CD4-positive, alpha-beta T cell (primary cell): Measurements from ENCODE around the gene ADCY7. TPM values are rescaled to one million over a fixed set of nuclear protein-coding genes. Genes with fewer than 3 reads are reported as not detected.

Experiments
- ATAC-seq: fragments of 200-7000 bp; cut with Tn5 transposase; one replicate; pipeline ENCODE4 v1.10.0; 2022; ENCODE audit warnings: mild to moderate bottlenecking; ENCODE audit not compliant: poor library complexity
- CTCF ChIA-PET: fragments of 350-600 bp; sonication (Branson Sonifier 250); formaldehyde crosslinking; loops from one replicate; lab custom pipeline; 2021; ENCODE audit warnings: antibody characterized with exemption, inconsistent platforms; lab: Charles Lee
- POLR2A ChIA-PET: fragments of 350-600 bp; sonication (Branson Sonifier 250); formaldehyde crosslinking; loops from one replicate; lab custom pipeline; 2021; ENCODE audit warnings: antibody characterized with exemption, inconsistent platforms; lab: Charles Lee
- DNase-seq, 14 experiments: peaks; one replicate each; pipeline ENCODE4 v3.0.0-alpha.2; 2013 to 2020; ENCODE audit warnings: mixed read lengths in 2 of 14
- H3K27ac ChIP-seq, 2 donors: one replicate each; pipeline versions ENCODE4 v1.5.1 to v1.7.0; 2013; ENCODE audit warnings: low read length in 2 of 2, low read depth in 1 of 2, mild to moderate bottlenecking in 1 of 2
- H3K27me3 ChIP-seq, 2 experiments: 1 replicate in 1 of 2; 2 replicates in 1 of 2; pipeline versions ENCODE4 v1.6.1 to v1.7.0; 2013; ENCODE audit warnings: low read length in 2 of 2, control low read depth in 1 of 2, mild to moderate bottlenecking in 1 of 2, moderate library complexity in 1 of 2; ENCODE audit not compliant: insufficient read depth in 2 of 2, control insufficient read depth in 1 of 2
- H3K36me3 ChIP-seq: one replicate; pipeline ENCODE4 v1.6.1; 2013; ENCODE audit warnings: low read length, control low read depth; ENCODE audit not compliant: insufficient read depth
- H3K4me1 ChIP-seq: one replicate; pipeline ENCODE4 v1.6.1; 2013; ENCODE audit warnings: low read length, control low read depth; ENCODE audit not compliant: insufficient read depth
- H3K4me3 ChIP-seq: one replicate; pipeline ENCODE4 v1.5.1; 2013; ENCODE audit warnings: mild to moderate bottlenecking, low read length, moderate library complexity
- H3K9me3 ChIP-seq, 2 experiments: 1 replicate in 1 of 2; 2 replicates in 1 of 2; pipeline versions ENCODE4 v1.6.1 to v1.7.0; 2013; ENCODE audit warnings: low read length in 2 of 2, mild to moderate bottlenecking in 2 of 2, control low read depth in 1 of 2, moderate library complexity in 1 of 2; ENCODE audit not compliant: control insufficient read depth in 1 of 2, insufficient read depth in 1 of 2
- H3K27ac Mint-ChIP-seq: one replicate; pipeline ENCODE4 v1.8.0; 2020; ENCODE audit warnings: mixed read lengths
- H3K27me3 Mint-ChIP-seq: one replicate; pipeline ENCODE4 v1.8.0; 2021; ENCODE audit warnings: mixed read lengths
- H3K36me3 Mint-ChIP-seq: one replicate; pipeline ENCODE4 v1.8.0; 2021; ENCODE audit warnings: low read depth, mixed read lengths
- H3K4me1 Mint-ChIP-seq: one replicate; pipeline ENCODE4 v1.8.0; 2021; ENCODE audit warnings: low read depth, mixed read lengths
- H3K4me3 Mint-ChIP-seq: one replicate; pipeline ENCODE4 v1.8.0; 2020; ENCODE audit warnings: mild to moderate bottlenecking, mixed read lengths
- H3K9me3 Mint-ChIP-seq: one replicate; pipeline ENCODE4 v1.8.0; 2020; ENCODE audit warnings: mixed read lengths
- CTCF ChIP-seq: fragments of 200-600 bp; IDR thresholded peaks from one replicate; pipeline ENCODE4 v1.8.0; 2022; ENCODE audit warnings: antibody characterized with exemption, mild to moderate bottlenecking
- intact Hi-C, 2 experiments: fragments of 100-400 bp; cut with DNase I in 1 of 2; cut with micrococcal nuclease in 1 of 2; formaldehyde crosslinking; loops; one replicate each; pipeline versions ENCODE4 v1.15.1 to v1.9.0; 2023 to 2025; cut with DNase I, micrococcal nuclease
- total RNA-seq, 174 experiments: library from RNA in 2 of 174; stranded (reverse) in 2 of 174; gene quantifications; one replicate each; pipeline ENCODE4 v1.2.3 and lab custom pipeline; 2021 to 2026

The ADCY7 gene
- total RNA-seq, 2 experiments from 2014 or later, result 136 to 147 TPM

GRCh38 chr16:50255538-50255937, 10.8 kb upstream of the ADCY7 start:
- H3K4me1 ChIP-seq, result peaks cover 8% of the 10 kb centered on the region
- Mint-ChIP-seq H3K9me3 (no peaks in the 10 kb centered on the region), H3K27me3 (no peaks in the 10 kb centered on the region), H3K4me3 (no peak overlapping the region), H3K36me3 (no peaks in the 10 kb centered on the region), H3K4me1 (peaks cover 14% of the 10 kb centered on the region), H3K27ac (no peak overlapping the region)
- CTCF ChIA-PET, result no interaction called here
- H3K27ac ChIP-seq, result no peak overlapping the region
- H3K4me3 ChIP-seq, result no peak overlapping the region
- intact Hi-C loops, result no loop called here
- no peak for TF ChIP-seq CTCF
- no peaks in the 10 kb centered on the region for H3K27me3 ChIP-seq
- DNase-seq (no peak), ATAC-seq (no peak)
- no peaks in the 10 kb centered on the region for H3K36me3 ChIP-seq
- H3K9me3 ChIP-seq, result peaks cover 0 to 5% of the 10 kb centered on the region in 2 experiments
- POLR2A ChIA-PET, result interaction anchor here (1.5 kb wide), 1 partner anchor 19 kb away, joined by 4 read pairs; no protein-coding TSS in a partner anchor

GRCh38 chr16:50256604-50257003, 9.7 kb upstream of the ADCY7 start:
- DNase-seq (no peak), ATAC-seq (no peak)
- no peak for TF ChIP-seq CTCF
- H3K4me3 ChIP-seq, result no peak overlapping the region
- H3K27me3 ChIP-seq, result no peaks in the 10 kb centered on the region
- Mint-ChIP-seq H3K4me3 (no peak overlapping the region), H3K27me3 (no peaks in the 10 kb centered on the region), H3K9me3 (no peaks in the 10 kb centered on the region), H3K4me1 (peaks cover 14% of the 10 kb centered on the region), H3K27ac (no peak overlapping the region), H3K36me3 (no peaks in the 10 kb centered on the region)
- no peak overlapping the region for H3K27ac ChIP-seq
- H3K4me1 ChIP-seq, result peaks cover 8% of the 10 kb centered on the region
- H3K9me3 ChIP-seq, result peaks cover 0 to 8% of the 10 kb centered on the region in 2 experiments
- POLR2A ChIA-PET, result no interaction called here
- H3K36me3 ChIP-seq, result no peaks in the 10 kb centered on the region
- intact Hi-C loops, result no loop called here
- CTCF ChIA-PET, result no interaction called here

DNA sequence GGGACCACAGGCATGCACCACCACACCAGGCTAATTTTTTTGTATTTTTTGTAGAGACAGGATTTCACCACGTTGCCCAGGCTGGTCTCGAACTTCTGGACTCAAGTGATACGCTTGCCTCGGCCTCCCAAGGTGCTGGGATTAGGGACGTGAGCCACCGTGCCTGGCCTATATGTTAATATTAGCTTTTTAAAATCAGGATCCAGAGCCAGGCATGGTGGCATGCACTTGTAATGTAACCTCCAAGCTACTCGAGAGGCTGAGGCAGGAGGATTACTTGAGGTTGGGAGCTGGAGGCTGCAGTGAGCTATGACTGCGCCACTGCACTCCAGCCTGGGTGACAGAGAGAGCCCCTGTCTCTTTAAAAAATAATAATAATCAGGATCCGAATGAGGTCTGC, 8.5 kb upstream of the ADCY7 start:
- Mint-ChIP-seq H3K9me3 (no peaks in the 10 kb centered on the region), H3K4me3 (no peak overlapping the region), H3K27me3 (no peaks in the 10 kb centered on the region), H3K4me1 (peaks cover 17% of the 10 kb centered on the region), H3K27ac (no peak overlapping the region), H3K36me3 (no peaks in the 10 kb centered on the region)
- no peak for ATAC-seq
- ChIA-PET CTCF (no interaction called here), POLR2A (interaction anchor here (0.6 to 1.6 kb wide), 3 partner anchors 10 to 39 kb away, joined by 3 to 5 read pairs (median 3); no protein-coding TSS in a partner anchor)
- intact Hi-C loops, result no loop called here
- Histone ChIP-seq H3K36me3 (no peaks in the 10 kb centered on the region), H3K4me1 (peaks cover 8% of the 10 kb centered on the region), H3K27ac (no peak overlapping the region), H3K9me3 (peaks cover 0 to 8% of the 10 kb centered on the region in 2 experiments), H3K27me3 (no peaks in the 10 kb centered on the region), H3K4me3 (no peak overlapping the region)
- DNase-seq, result no peak
- no peak for TF ChIP-seq CTCF
